Thyroid gland (tissue), 4 donors: ENCODE results near the gene PRKCH.

ENCODE experiments used
- CTCF ChIP-seq, 6 experiments: fragments of 200-600 bp in 3 of 6; fragments of 450-650 bp in 3 of 6; sonication (generic) in 3 of 6; IDR thresholded peaks; one replicate each; pipeline ENCODE4 v1.5.1; 2016 to 2019; ENCODE audit warnings: antibody characterized with exemption in 6 of 6, mild to moderate bottlenecking in 2 of 6, inconsistent platforms in 1 of 6, moderate library complexity in 1 of 6
- POLR2A ChIP-seq, 2 donors: fragments of 450-650 bp; IDR thresholded peaks; one replicate each; pipeline ENCODE4 v1.6.1; 2017; ENCODE audit warnings: antibody characterized with exemption in 2 of 2, mild to moderate bottlenecking in 2 of 2, moderate library complexity in 1 of 2

GRCh38 chr14:61396279-61396678 lies 74.9 kb downstream of the PRKCH start:
- no peak for TF ChIP-seq CTCF (IDR thresholded peaks at IDR 0.05)
- no peak for TF ChIP-seq POLR2A (IDR thresholded peaks at IDR 0.05)
